ENCODE data around the gene CPSF2.

- TF ChIP-seq CTCF (IDR thresholded peaks at IDR 0.05): no peak
- TF ChIP-seq POLR2A (IDR thresholded peaks at IDR 0.05): no peak
Measured at GRCh38 chr14:92143962-92144361, 22.2 kb downstream of the CPSF2 start.

Measured in thyroid gland (tissue), 4 donors.